ENCODE results near the gene C19orf38.
"Not testable (repeated sequence)": the region's sequence is repeated elsewhere in the genome, so short reads cannot be mapped to it uniquely, and the experiment has no call there.

Gene C19orf38

DNA sequence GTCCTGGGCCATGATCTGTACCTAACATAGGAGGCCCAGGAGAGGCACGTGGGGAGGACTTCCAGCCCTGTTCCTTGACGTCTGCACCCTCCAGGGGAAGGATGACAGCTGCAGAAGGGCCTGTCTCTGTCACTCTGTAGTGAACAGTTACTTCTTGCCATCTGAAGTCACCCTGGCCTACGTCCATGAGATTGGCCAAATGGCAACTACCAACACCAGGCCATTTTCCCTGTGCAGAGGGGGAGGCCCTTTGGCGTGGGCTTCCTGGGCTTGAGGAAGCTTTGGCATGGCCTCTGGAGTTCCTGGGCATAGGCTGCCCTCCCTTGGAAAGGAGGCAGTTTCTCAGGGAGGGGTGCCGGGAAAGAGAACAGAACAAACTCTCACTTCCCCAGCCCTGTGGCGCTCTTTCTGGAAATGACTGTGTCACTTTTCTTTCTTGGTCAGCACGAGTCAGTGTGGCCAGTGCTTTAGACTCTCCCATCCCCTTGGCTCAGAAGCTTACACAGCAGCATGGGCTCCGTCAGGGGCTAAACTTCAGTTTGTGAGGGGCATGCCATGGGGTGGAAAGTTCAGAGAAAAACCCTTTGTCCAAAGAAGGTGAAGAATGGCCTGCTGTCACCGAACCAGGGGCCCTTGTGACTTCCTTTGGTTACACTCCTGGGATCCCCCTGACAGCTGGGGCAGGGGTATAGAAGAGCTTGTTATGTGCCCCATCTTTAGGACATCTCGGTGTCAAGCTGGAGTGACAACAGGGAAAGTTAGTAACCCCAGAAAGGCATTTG, 28.4 kb downstream of the C19orf38 start:
- no peak for DNase-seq (ENCODE audit: low spot score)

DNA sequence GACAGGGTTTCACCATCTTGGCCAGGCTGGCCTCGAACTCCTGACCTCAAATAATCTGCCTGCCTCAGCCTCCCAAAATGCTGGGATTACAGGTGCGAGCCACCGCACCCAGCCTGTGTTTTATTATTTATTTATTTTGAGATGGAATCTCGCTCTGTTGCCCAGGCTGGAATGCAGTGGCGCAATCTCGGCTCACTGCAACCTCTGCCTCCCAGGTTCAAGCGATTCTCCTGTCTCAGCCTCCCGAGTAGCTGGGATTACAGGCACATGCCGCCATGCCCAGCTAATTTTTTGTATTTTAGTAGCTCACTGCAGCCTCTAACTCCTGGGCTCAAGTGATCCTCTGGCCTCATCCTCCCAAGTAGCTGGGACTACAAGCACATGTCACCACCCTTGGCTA, 29.4 kb downstream of the C19orf38 start:
- DNase-seq (ENCODE audit: low spot score), result not testable (repeated sequence)

DNA sequence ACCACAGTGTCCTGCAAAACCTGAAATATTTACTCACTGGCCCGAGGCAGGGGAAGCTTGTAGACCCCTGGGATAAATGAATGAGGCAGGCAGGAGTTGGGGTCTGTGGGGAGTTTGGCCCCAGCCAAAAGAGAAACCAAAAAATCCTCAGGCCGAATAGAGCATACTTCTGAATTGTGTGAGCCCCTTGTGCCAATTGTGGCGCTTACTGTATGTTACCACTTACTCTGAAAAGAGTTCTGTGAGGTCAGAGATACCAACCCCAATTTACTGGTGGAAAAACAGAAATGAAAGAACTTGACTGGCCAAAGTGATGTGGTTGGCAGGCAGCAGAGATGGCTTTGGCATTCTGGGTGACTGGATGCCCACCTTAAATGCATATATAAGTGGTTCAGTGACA, 30.0 kb downstream of the C19orf38 start:
- no peak for DNase-seq (ENCODE audit: low spot score)

DNA sequence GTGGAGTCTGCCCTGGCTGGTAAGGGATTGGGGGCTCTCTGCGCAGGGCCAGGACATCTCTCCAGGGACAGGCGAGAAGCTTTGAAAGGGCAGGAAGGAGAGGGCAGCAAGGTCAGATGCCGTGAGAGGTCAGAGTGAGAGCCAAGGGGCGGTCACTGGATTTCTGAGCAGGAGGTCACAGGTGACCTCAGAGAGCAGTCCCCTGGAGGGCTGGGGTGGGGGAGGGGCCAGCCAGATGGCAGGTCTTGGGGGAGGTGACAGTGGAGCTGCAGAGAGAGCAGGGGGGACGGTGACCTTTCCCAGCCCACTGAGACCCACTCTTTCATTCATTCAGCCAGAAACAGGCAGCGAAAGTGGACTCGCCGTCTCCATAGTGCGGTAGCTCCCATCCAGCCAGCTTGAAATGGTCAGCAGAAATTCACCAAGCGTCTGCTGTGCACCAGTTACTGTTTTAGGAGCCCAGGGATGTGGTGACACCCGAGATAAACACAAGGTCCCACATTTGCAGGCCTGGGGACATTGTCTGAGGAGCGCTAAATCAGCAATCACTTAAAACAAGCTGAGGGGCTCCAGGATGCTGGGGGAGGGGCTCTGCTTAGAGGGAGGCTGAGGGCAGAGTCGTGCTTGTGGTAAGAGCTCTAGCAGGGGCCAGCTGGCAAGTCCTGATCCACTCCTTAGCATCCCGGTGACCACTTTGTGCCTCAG, 33.3 kb downstream of the C19orf38 start:
- no peak for DNase-seq (ENCODE audit: low spot score)

DNA sequence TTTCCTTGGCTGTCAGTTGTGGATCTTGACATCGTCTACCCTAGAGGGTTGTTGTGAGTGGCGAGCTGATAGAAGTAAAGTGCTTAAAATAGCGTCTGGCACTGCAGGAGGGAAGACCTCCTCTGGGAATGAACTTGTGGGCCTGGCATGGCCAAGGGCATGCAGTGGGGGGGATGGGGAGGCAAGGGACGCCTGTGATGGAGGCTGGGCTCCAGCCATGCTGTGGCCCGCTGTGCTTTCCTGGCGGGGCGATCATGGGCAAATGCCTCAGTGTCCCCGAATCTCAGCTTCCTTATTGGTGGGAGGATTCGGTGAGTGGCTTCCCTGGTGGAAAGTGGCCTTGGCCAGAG, 33.9 kb downstream of the C19orf38 start:
- DNase-seq (ENCODE audit: low spot score), result no peak

DNA sequence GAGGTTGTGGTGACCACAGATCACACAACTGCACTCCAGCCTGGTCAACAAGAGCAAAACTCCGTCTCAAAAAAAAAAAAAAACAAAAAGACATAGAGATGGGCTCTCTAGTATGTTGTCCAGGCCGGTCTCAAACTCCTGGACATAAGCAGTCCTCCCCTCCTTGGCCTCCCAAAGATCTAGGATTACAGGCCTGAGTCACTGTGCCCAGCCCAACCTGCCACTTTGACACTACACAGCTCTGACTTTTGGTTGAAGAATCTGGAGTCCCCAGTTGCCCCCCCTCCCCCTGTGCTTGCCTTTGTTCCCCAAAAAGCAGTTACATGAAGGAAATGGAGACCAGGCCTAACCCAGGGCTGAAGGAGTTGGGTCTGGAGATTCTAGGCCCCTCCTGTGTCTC, 36.1 kb downstream of the C19orf38 start:
- DNase-seq (ENCODE audit: low spot score), result no peak

- no peak for DNase-seq (ENCODE audit: low spot score)
Measured at GRCh38 chr19:10885201-10886169, 37.3 kb downstream of the C19orf38 start.

- DNase-seq (ENCODE audit: low spot score), result no peak
Measured at GRCh38 chr19:10887616-10888367, 39.6 kb downstream of the C19orf38 start.

DNA sequence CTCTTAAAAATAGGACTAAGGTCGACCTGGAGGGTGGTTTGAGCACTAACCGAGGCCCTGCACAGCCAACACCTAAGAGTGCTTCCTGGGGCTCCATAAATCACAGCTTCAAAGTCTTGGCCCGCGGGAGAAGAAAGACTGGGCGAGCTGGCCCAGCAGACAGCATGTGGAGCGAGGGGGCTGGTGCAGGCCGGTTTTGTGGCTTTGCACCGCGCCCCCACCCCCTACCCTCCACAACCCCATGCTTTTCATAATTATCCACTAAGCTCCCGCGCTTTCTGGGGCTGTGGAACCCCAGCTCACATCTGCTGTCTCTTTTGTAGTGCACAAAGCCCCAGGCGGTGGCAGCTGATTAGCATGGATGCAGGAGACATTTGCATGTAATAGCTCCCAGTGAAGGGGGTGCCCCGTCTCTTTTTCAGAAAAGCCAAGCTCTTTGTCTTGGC, 40.2 kb downstream of the C19orf38 start:
- no peak for DNase-seq (ENCODE audit: low spot score)

GRCh38 chr19:10889880-10890279, 41.7 kb downstream of the C19orf38 start:
- no peak for DNase-seq (ENCODE audit: low spot score)

DNA sequence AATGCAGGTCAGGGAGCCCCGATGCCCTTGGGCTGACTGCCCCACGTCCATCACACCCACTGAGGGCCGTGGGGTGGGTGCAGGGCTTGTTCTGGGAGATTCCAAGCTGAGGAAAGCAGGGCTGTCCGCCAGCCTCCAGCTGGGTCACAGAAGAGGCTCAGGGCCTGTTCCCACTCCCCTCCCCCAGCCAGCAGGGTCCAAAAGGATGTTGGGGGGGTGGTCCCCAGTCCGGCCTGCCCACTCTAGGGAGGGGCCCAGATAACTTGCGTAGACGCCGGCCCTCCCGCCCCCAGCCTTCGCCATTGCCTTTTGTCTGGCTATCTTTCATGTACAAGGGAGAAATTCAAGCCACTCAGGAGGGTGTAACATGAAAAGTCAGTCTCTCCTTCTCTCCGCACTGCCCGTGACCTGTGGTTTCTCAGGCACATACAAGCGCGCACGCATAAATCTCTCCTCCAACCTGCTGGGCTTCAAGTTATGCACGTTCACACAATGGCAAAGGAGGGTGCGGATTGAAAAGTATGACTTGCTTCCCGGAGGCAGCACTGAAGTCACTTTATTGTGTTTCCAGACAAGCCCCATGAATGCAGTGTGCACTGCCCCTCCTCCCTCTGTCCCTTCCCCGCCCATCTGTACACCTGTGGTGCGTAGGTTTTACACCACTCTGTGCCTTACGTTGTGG, 43.3 kb downstream of the C19orf38 start:
- DNase-seq (ENCODE audit: low spot score), result no peak

DNA sequence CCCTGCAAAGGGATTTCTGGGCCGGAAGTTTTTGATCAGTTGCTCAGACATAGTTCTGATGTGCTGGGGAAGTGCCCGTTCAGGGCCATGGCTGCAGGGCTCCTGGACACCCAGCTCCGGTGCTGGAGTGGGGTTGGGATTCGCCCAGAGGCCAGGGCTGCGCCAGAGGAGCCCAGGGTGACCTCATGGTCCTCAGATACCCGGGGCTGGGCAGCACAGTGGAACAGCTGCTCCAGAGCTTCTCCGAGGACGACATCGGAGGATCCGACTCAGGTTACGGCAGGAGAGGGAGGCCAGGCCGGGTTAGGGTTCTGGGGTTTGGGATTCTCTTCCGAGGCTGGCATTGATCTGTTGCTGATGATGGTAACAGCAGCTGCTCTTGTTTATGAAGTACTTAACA, 44.0 kb downstream of the C19orf38 start:
- DNase-seq (ENCODE audit: low spot score), result no peak

GRCh38 chr19:10894911-10895213, 46.6 kb downstream of the C19orf38 start:
- DNase-seq (ENCODE audit: low spot score), result no peak

DNA sequence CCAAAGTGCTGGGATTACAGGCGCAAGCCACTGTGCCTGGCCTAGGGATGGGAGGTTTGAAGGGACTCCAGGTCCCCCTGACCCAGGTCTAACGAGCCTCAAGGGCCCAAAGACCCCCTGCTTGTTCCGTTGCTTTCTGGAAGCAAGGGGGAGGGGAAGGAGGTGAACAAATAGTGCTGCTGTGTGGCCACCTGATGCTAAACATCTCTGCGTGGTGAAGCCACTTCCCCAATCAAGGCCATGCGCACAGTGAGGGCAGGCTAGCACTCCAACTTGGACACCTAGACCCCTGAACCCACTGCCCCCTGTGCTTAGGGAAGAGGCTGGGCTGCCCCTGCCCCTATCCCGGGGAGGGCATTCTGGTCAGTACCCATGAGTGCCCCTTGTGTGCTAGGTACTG, 47.1 kb downstream of the C19orf38 start:
- no peak for DNase-seq (ENCODE audit: low spot score)

GRCh38 chr19:10895920-10896319, 47.7 kb downstream of the C19orf38 start:
- DNase-seq (ENCODE audit: low spot score), result no peak

- no peak for DNase-seq (ENCODE audit: low spot score)
Measured at GRCh38 chr19:10896851-10897526, 48.8 kb downstream of the C19orf38 start.

DNA sequence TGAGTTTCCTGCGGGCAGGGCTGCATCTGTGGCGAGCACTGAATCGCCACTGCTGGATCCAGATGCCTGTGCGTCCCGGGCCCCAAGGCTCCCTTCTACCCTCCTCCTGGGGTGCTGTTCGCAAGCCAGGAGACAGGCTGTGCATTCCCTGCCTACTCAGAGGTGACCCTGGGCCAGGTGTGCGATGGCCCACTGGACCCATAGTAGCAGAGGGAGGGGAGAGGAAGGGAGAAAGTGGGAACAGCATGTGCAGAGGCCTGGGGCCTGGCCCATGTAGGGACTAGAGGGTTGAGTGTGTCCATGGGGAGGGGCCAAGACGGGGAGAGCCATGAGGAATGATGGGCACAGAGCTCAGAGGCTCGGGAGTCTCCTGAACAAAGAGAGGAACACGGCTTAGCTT, 50.4 kb downstream of the C19orf38 start:
- DNase-seq (ENCODE audit: low spot score), result no peak

GRCh38 chr19:10899151-10899653, 51.0 kb downstream of the C19orf38 start:
- DNase-seq (ENCODE audit: low spot score), result no peak

- no peak for DNase-seq (ENCODE audit: low spot score)
Measured at GRCh38 chr19:10907925-10908324, 59.7 kb downstream of the C19orf38 start.

DNA sequence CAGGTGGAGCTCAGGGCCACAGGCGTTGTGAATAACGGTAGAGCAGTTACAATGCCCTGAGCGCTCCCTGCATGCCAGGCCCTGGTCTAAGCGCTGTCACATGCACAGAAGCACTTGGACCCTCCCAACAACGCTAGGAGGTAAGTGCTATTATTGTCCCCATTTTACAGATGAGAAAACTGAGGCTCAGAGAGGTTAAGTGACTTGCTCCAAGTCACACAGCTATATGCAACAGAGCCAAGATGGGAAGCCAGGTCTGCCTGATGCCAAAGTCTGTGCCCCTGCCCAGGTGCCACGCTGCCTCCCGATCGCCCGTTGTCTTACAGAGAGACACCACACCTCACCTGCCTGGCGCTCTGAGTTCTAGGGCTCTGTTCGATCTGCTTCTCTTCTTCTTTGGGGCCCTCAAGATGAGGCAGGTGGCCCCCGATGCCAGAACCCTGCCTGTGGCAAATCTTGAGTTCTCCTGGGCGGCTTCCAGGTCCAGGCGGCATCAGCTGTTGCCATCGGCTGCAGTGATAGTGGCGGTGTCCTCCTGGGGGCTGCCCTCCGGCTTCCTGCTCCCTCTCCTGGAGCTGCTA, 60.3 kb downstream of the C19orf38 start:
- DNase-seq (ENCODE audit: low spot score), result no peak

All from SW480 (cell line).